ENCODE results near the gene TMEM214.

The TMEM214 gene

GRCh38 chr2:27086090-27086723, 53.4 kb downstream of the TMEM214 start:
- DNase-seq: peak; percentile 100

GRCh38 chr2:27086724-27087593, 54.2 kb downstream of the TMEM214 start, which contains the start of gene KHK:
KHK (plus strand) TSS chr2:27086772; CDS start chr2:27087260, 488 bp downstream.
- DNase-seq: peak; percentile 66

- no peak for DNase-seq
Observed at GRCh38 chr2:27087823-27088410, 55.2 kb downstream of the TMEM214 start.

- DNase-seq: no peak
Observed at GRCh38 chr2:27088634-27089033, 55.9 kb downstream of the TMEM214 start.

- DNase-seq: no peak
Observed at GRCh38 chr2:27089111-27089954, 56.6 kb downstream of the TMEM214 start.

Measured in activated CD8-positive, alpha-beta memory T cell treated with anti-CD3 and anti-CD28 coated beads, Interleukin-2, amount 50 U/mL, for 48 hours (primary cell).